Activated naive CD4-positive, alpha-beta T cell treated with anti-CD3 and anti-CD28 coated beads for 36 hours (primary cell): ENCODE measurements around the gene SMG5. TPM values are rescaled to one million over a fixed set of nuclear protein-coding genes. Genes with fewer than 3 reads are reported as not detected.

Source experiments
- CTCF ChIA-PET: fragments of 350-600 bp; sonication (Branson Sonifier 250); formaldehyde crosslinking; loops from one replicate; lab custom pipeline; 2021; ENCODE audit warnings: antibody characterized with exemption; lab: Charles Lee
- DNase-seq: peaks from one replicate; pipeline ENCODE4 v3.0.0-alpha.2; 2020
- H3K27ac Mint-ChIP-seq: one replicate; pipeline ENCODE4 v1.8.0; 2021; ENCODE audit warnings: mild to moderate bottlenecking, mixed read lengths
- H3K27me3 Mint-ChIP-seq: one replicate; pipeline ENCODE4 v1.8.0; 2021; ENCODE audit warnings: low read depth, mixed read lengths
- H3K36me3 Mint-ChIP-seq: one replicate; pipeline ENCODE4 v1.8.0; 2021; ENCODE audit warnings: low read depth, mixed read lengths
- H3K4me1 Mint-ChIP-seq: one replicate; pipeline ENCODE4 v1.8.0; 2021; ENCODE audit warnings: low read depth, mixed read lengths
- H3K4me3 Mint-ChIP-seq: one replicate; pipeline ENCODE4 v1.8.0; 2021; ENCODE audit warnings: mild to moderate bottlenecking, moderate library complexity, mixed read lengths
- H3K9me3 Mint-ChIP-seq: one replicate; pipeline ENCODE4 v1.8.0; 2021; ENCODE audit warnings: mixed read lengths
- intact Hi-C: fragments of 100-400 bp; cut with micrococcal nuclease; formaldehyde crosslinking; loops from one replicate; pipeline ENCODE4 v1.15.1; 2023
- total RNA-seq, 2 experiments: library from RNA; stranded (reverse); gene quantifications; one replicate each; pipeline ENCODE4 v1.2.3, GENCODE V29; 2021

SMG5 gene
- total RNA-seq, 2 experiments from 2014 or later: 77.1 to 83.4 TPM

DNA sequence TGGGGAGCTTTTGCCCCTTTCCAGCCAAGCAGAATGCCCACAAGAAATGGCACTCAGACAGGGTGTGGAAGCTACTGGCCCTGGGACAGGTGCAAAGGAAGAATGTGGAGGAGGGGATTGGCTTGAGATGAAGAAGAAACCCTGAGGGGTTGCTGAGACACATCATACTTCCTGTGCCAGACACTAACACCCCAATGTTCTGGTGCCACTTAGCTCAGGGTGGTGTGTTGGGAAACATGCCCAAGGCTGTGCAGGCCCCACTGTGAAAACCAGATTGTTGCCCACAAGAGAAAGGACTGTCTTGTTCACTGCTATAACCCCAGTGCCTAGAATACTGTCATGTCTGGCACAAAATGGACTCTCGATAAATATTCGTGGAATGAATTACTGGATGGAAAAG is 24.9 kb downstream of the SMG5 start:
- intact Hi-C loops: no loop called here
- Mint-ChIP-seq H3K4me1 (peaks cover 4% of the 10 kb centered on the region), H3K27ac (peak overlapping the region; percentile 37), H3K36me3 (peaks cover 40% of the 10 kb centered on the region), H3K4me3 (no peak overlapping the region), H3K27me3 (no peaks in the 10 kb centered on the region), H3K9me3 (no peaks in the 10 kb centered on the region)
- DNase-seq: no peak
- CTCF ChIA-PET: interaction anchor here (0.5 to 1.1 kb wide), 4 partner anchors 24 to 165 kb away, joined by 3 to 4 read pairs (median 3); no protein-coding TSS in a partner anchor

DNA sequence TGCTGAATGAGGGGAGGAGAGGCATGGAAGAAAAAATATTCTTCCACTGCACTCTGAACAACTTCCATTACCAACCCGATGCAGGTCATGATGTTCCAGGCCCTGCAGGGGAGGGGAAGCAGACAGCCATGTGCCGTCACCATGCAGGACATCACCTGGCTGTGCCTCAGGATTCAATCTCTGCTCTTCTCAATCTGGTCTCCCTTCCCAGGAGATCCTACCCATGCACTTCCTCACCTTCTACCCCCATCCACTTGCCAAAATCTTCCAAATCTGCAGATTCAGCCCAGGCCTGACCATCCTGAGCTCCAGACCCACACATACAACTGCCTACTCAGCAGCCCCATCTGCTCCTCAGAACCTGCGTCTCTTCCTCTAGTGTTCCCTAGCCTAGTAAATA is 29.0 kb downstream of the SMG5 start:
- no peaks in the 10 kb centered on the region for H3K27me3 Mint-ChIP-seq
- no peak overlapping the region for H3K27ac Mint-ChIP-seq
- no peaks in the 10 kb centered on the region for H3K9me3 Mint-ChIP-seq
- intact Hi-C loops: no loop called here
- no peak overlapping the region for H3K4me3 Mint-ChIP-seq
- no peaks in the 10 kb centered on the region for H3K4me1 Mint-ChIP-seq
- no peak for DNase-seq
- CTCF ChIA-PET: interaction anchor here (0.6 to 1.5 kb wide), 2 partner anchors 24 to 111 kb away, joined by 5 read pairs; no protein-coding TSS in a partner anchor
- H3K36me3 Mint-ChIP-seq: peaks cover 27% of the 10 kb centered on the region

GRCh38 chr1:156251527-156251926 is 31.1 kb downstream of the SMG5 start:
- H3K4me3 Mint-ChIP-seq: no peak overlapping the region
- intact Hi-C loops: no loop called here
- DNase-seq: no peak
- no peaks in the 10 kb centered on the region for H3K4me1 Mint-ChIP-seq
- peaks cover 22% of the 10 kb centered on the region for H3K36me3 Mint-ChIP-seq
- peak overlapping the region; percentile 18 for H3K27ac Mint-ChIP-seq
- CTCF ChIA-PET: interaction anchor here (1.1 to 1.2 kb wide), 3 partner anchors 8 to 110 kb away, joined by 3 to 4 read pairs (median 4); no protein-coding TSS in a partner anchor
- H3K27me3 Mint-ChIP-seq: no peaks in the 10 kb centered on the region
- H3K9me3 Mint-ChIP-seq: no peaks in the 10 kb centered on the region

DNA sequence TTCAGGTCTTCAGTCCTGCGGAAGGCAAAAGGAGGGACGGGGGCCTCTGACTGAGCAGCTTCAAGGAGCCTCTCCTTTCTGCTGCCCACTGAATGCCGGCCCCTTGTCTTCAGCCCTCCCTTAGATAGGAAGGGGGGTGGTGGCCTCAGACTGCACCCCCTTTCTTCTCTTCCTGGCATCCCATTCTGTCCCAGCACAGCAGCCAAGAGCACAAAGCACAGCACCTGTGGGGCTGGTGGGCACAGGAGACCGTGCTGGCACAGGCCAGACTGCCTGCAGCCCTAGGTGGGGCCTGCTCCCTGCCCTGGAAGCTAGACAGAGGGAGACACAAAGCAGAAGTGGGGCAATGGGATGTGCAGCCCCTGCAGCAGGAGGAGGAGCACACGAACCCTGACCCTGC is 33.0 kb downstream of the SMG5 start:
- Mint-ChIP-seq H3K9me3 (no peaks in the 10 kb centered on the region), H3K36me3 (peaks cover 17% of the 10 kb centered on the region), H3K27ac (peak overlapping the region; percentile 24), H3K4me1 (peaks cover 11% of the 10 kb centered on the region), H3K27me3 (no peaks in the 10 kb centered on the region), H3K4me3 (no peak overlapping the region)
- intact Hi-C loops: no loop called here
- no peak for DNase-seq
- CTCF ChIA-PET: interaction anchor here (1.0 kb wide), 1 partner anchor 108 kb away, joined by 3 read pairs; no protein-coding TSS in a partner anchor

- no peaks in the 10 kb centered on the region for H3K9me3 Mint-ChIP-seq
- H3K36me3 Mint-ChIP-seq: peaks cover 11% of the 10 kb centered on the region
- no peak overlapping the region for H3K27ac Mint-ChIP-seq
- no peaks in the 10 kb centered on the region for H3K27me3 Mint-ChIP-seq
- CTCF ChIA-PET: interaction anchor here (1.0 kb wide), 1 partner anchor 11 kb away, joined by 3 read pairs; no protein-coding TSS in a partner anchor
- peaks cover 11% of the 10 kb centered on the region for H3K4me1 Mint-ChIP-seq
- intact Hi-C loops: no loop called here
- DNase-seq: no peak
- H3K4me3 Mint-ChIP-seq: no peak overlapping the region
These were observed 34.3 kb downstream of the SMG5 start for GRCh38 chr1:156248323-156248683.

- peaks cover 11% of the 10 kb centered on the region for H3K4me1 Mint-ChIP-seq
- no peaks in the 10 kb centered on the region for H3K27me3 Mint-ChIP-seq
- CTCF ChIA-PET: interaction anchor here (1.0 kb wide), 1 partner anchor 12 kb away, joined by 3 read pairs; no protein-coding TSS in a partner anchor
- H3K9me3 Mint-ChIP-seq: no peaks in the 10 kb centered on the region
- peaks cover 7% of the 10 kb centered on the region for H3K36me3 Mint-ChIP-seq
- no peak for DNase-seq
- no peak within 1 kb of the TSS for H3K4me3 Mint-ChIP-seq
- intact Hi-C loops: no loop called here
- no peak within 1 kb of the TSS for H3K27ac Mint-ChIP-seq
These were observed 34.9 kb downstream of the SMG5 start, which contains the start of gene PAQR6 for GRCh38 chr1:156247460-156248322. TSS of gene PAQR6 (minus strand) at chr1:156248056. CDS start at chr1:156246731, 1,325 bp downstream.

DNA sequence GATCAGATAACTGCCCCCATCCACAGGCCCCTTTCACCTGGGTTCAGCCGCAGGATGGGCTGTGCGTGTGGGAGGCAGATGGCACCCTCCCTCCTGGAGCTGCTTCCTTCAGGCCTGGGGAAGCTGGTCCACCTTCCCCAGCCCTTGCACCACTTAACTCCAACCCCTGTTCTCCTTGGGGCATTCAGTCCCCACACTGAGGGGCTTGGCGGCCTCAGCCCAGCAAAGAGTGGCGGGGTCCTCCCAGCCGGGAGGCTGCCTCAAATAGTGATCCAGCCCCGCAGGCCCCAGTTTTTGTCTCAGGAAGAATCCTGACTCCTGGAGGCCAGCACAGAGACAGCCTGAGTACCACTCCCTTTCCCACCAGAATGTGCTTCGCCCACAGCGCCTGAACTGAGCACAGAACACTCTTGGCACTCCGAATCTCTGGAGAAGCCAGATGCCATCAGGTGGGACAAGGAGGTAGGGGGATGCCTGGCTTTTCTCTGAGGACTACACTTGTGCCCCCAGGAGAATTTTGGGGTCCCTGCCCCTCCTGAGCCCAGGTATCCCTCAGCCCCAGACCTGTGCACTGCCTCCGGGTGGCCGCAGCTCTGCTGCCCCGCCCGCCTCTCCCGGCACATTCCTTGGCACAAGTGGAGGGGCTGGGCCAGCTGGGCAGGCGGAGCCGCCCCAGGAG is 35.7 kb downstream of the SMG5 start:
- Mint-ChIP-seq H3K4me3 (no peak overlapping the region), H3K9me3 (no peaks in the 10 kb centered on the region), H3K36me3 (peaks cover 7% of the 10 kb centered on the region), H3K27ac (no peak overlapping the region), H3K4me1 (peaks cover 11% of the 10 kb centered on the region), H3K27me3 (no peaks in the 10 kb centered on the region)
- CTCF ChIA-PET: interaction anchor here (0.5 to 1.5 kb wide), 5 partner anchors 24 to 238 kb away, joined by 3 to 7 read pairs (median 5); no protein-coding TSS in a partner anchor
- DNase-seq: no peak
- intact Hi-C loops: no loop called here

GRCh38 chr1:156246241-156246780 is 36.3 kb downstream of the SMG5 start:
- H3K9me3 Mint-ChIP-seq: no peaks in the 10 kb centered on the region
- H3K36me3 Mint-ChIP-seq: peaks cover 7% of the 10 kb centered on the region
- DNase-seq: no peak
- H3K27me3 Mint-ChIP-seq: no peaks in the 10 kb centered on the region
- H3K4me3 Mint-ChIP-seq: peak overlapping the region; percentile 21
- peaks cover 11% of the 10 kb centered on the region for H3K4me1 Mint-ChIP-seq
- CTCF ChIA-PET: interaction anchor here (0.5 to 1.5 kb wide), 7 partner anchors 20 to 238 kb away, joined by 3 to 5 read pairs (median 4); no protein-coding TSS in a partner anchor
- H3K27ac Mint-ChIP-seq: no peak overlapping the region
- intact Hi-C loops: no loop called here

DNA sequence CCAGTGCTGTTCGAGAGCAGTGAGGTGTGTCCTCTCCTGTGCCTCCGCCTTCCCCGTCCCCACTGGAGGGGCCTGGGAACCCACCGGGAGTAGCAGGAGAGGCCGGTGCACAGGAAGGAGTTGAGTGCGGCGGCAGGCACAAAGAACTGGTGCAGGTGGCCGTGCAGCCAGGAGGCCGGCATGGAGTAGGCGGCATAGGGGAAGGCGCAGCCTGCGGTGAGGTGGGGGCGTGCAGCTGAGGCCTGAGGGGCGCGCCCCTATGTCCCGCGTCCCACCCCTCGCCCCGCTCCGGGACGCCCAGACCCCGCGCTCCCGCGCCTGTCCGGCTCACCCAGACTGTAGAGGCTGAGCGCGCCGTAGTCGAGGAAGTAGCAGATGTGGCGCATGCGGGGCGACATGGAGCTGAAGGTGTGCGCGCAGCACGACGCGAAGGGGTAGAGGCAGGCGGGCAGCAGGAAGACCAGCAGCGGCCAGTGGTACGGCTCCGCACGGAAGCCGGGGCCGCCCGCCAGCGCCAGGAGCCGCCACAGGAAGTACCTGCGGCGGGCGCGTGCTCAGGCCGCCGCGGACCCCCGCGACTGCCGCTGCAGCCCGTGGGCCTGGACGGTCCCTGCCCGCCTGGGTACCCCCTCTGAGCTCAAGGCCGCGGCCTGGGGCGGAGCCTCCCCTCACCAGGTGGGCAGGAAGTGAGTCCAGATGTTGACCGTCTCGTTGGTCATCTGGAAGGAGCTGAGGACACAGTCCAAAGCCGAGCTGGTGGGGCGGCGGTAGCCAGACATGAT is 37.0 kb downstream of the SMG5 start:
- peaks cover 5% of the 10 kb centered on the region for H3K36me3 Mint-ChIP-seq
- no peaks in the 10 kb centered on the region for H3K27me3 Mint-ChIP-seq
- H3K4me1 Mint-ChIP-seq: peaks cover 11% of the 10 kb centered on the region
- DNase-seq: peak; percentile 50
- H3K27ac Mint-ChIP-seq: no peak overlapping the region
- CTCF ChIA-PET: interaction anchor here (0.6 to 1.5 kb wide), 7 partner anchors 19 to 148 kb away, joined by 3 to 5 read pairs (median 4); no protein-coding TSS in a partner anchor
- intact Hi-C loops: no loop called here
- peak overlapping the region; percentile 66 for H3K4me3 Mint-ChIP-seq
- no peaks in the 10 kb centered on the region for H3K9me3 Mint-ChIP-seq

DNA sequence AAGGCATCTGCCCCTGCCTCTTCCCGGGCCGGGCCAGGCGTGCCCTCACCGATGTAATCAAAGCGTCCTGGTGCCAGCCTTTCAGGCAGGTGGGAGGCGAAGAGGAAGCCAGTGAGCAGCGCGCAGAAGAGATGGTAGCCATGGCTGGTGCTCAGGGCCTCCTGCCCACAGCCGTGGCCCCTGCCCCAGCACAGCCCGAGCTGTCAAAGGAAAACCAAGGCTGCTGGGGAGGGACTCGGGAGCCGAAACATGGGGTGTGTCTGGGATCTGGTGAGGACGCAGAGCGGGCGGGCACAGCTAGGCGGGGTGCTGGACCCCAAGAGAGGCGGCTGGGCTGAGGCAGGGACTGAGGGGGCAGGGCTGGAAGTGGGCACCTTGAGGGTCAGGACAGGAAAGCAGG is 37.9 kb downstream of the SMG5 start:
- CTCF ChIA-PET: interaction anchor here (1.4 to 1.5 kb wide), 2 partner anchors 18 to 98 kb away, joined by 4 to 5 read pairs; no protein-coding TSS in a partner anchor
- H3K27me3 Mint-ChIP-seq: no peaks in the 10 kb centered on the region
- DNase-seq: no peak
- H3K27ac Mint-ChIP-seq: no peak overlapping the region
- H3K4me3 Mint-ChIP-seq: peak overlapping the region; percentile 3
- peaks cover 11% of the 10 kb centered on the region for H3K4me1 Mint-ChIP-seq
- H3K36me3 Mint-ChIP-seq: peaks cover 5% of the 10 kb centered on the region
- intact Hi-C loops: no loop called here
- H3K9me3 Mint-ChIP-seq: no peaks in the 10 kb centered on the region

DNA sequence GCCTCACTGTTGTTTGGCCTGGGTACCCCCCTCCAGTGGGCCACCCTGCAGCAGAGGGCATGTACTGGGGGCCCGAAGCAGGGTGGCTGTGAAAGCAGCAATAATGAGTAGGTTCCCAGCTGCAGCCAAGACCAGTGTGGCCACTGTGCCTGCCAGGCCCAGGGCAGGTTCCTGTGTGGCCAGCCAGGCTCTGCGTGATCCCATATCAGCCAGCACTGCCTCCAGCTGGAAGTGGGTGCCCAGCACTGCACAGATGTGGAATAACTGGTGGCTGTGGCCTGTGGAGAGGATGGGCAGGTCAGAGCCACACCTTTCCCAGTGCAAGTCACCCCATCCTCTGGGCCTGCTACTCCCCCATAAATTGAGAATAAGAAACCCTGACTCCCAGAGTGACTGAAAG is 38.5 kb downstream of the SMG5 start:
- Mint-ChIP-seq H3K4me1 (peaks cover 11% of the 10 kb centered on the region), H3K36me3 (peaks cover 8% of the 10 kb centered on the region), H3K9me3 (no peaks in the 10 kb centered on the region), H3K4me3 (no peak overlapping the region), H3K27ac (no peak overlapping the region), H3K27me3 (no peaks in the 10 kb centered on the region)
- DNase-seq: no peak
- intact Hi-C loops: no loop called here
- CTCF ChIA-PET: no interaction called here
